Mammary epithelial cell (primary cell): ENCODE measurements around the gene AMBP.

ENCODE experiments used
- CTCF ChIP-seq, 2 donors: IDR thresholded peaks in 1 of 2; conservative IDR thresholded peaks in 1 of 2; 2 replicates each; pipeline ENCODE4 v1.5.1; 2011 to 2012; ENCODE audit warnings: inconsistent platforms in 2 of 2, low read length in 2 of 2, mild to moderate bottlenecking in 2 of 2, control low read depth in 1 of 2, low read depth in 1 of 2; ENCODE audit not compliant: insufficient read depth in 1 of 2; ENCODE audit errors: extremely low read depth in 1 of 2
- EZH2 ChIP-seq: IDR thresholded peaks from 2 replicates; pipeline ENCODE4 v1.6.1; 2012; ENCODE audit warnings: low read length, inconsistent platforms, borderline replicate concordance

- TF ChIP-seq CTCF (conservative IDR thresholded peaks at IDR 0.05 in 1 of 2, IDR thresholded peaks at IDR 0.05 in 1 of 2; ENCODE audit: extremely low read depth in 1 of 2, insufficient read depth in 1 of 2, low read depth in 1 of 2, low read length in 2 of 2) (no peak), EZH2 (no peak)
Measured at GRCh38 chr9:114123031-114123977, 45.2 kb upstream of the AMBP start.
